ENCODE data around the gene SLC25A38. TPM values are rescaled to one million over a fixed set of nuclear protein-coding genes. Genes with fewer than 3 reads are reported as not detected.

The SLC25A38 gene
- total and polyA plus RNA-seq, 10 of the 15 experiments (the other 5 are each of a cell fraction or from before 2014, with no cell fraction given) = 15.2 to 55.2 (median 39.2) TPM

GRCh38 chr3:39362812-39363211 is 20.4 kb upstream of the SLC25A38 start:
- Histone ChIP-seq H2AFZ (ENCODE audit: control insufficient read depth, low read depth, low read length) (no peak overlapping the region), H3K27me3 (replicated peaks in 1 of 2; ENCODE audit: control insufficient read depth in 2 of 2, insufficient read depth in 2 of 2, low read length in 1 of 2) (no peaks in the 10 kb centered on the region), H3K79me2 (ENCODE audit: control insufficient read depth, insufficient read depth, low read length) (no peaks in the 10 kb centered on the region), H3K27ac (ENCODE audit: control insufficient read depth, insufficient read depth) (no peak overlapping the region), H3K4me3 (no peak overlapping the region), H3K9ac (ENCODE audit: control insufficient read depth, insufficient read depth, low read length) (no peak overlapping the region), H3K4me1 (ENCODE audit: control insufficient read depth, insufficient read depth, low read length) (peaks cover 11% of the 10 kb centered on the region), H3K36me3 (ENCODE audit: control insufficient read depth in 2 of 2, insufficient read depth in 2 of 2, low read length in 1 of 2) (no peaks in the 10 kb centered on the region), H4K20me1 (ENCODE audit: control insufficient read depth, insufficient read depth) (no peaks in the 10 kb centered on the region), H3K9me3 (replicated peaks; ENCODE audit: control insufficient read depth, insufficient read depth, low read length) (no peaks in the 10 kb centered on the region; the same call in 2 of the 3 replicates), H3K4me2 (ENCODE audit: control insufficient read depth, insufficient read depth) (no peak overlapping the region)
- WGBS (ENCODE audit: insufficient coverage, insufficient replicate concordance, low lambda C conversion rate, missing lambda C conversion rate) = 68% methylated on average over 2 of the region's 2 CpGs
- BruUV-seq (replicated peaks) = no TSS peak
- in situ Hi-C loops (cut with MboI) (no loop called here), intact Hi-C loops (cut with micrococcal nuclease; ENCODE audit: unreplicated experiment) (no loop called here)
- ChIA-PET RAD21 (ENCODE audit: unreplicated experiment) (interaction anchor here (1.2 to 2.4 kb wide), 4 partner anchors 13 to 70 kb away, joined by 3 to 10 read pairs (median 4); no protein-coding TSS in a partner anchor), CTCF (interaction anchor here (0.6 to 3.0 kb wide), 6 partner anchors 11 to 71 kb away, joined by 3 to 14 read pairs (median 4); no protein-coding TSS in a partner anchor), SMC1A (ENCODE audit: uncharacterized antibody, unreplicated experiment) (interaction anchor here (0.7 to 6.4 kb wide), 4 partner anchors 12 to 57 kb away, joined by 3 to 39 read pairs (median 4); no protein-coding TSS in a partner anchor), POLR2A (no interaction called here)
- no peak for ATAC-seq
- no peak for DNase-seq (ENCODE audit: low read depth, low spot score)
- FAIRE-seq = no peak
- TF ChIP-seq E4F1 (IDR thresholded peaks at IDR 0.05; ENCODE audit: borderline replicate concordance, partially characterized antibody) (no peak), CBX5 (IDR thresholded peaks at IDR 0.05; ENCODE audit: low read depth) (no peak), RAD21 (IDR thresholded peaks at IDR 0.05; ENCODE audit: insufficient read depth, low read depth, low read length) (no peak), ZNF687 (IDR thresholded peaks at IDR 0.05) (no peak), BCLAF1 (IDR thresholded peaks at IDR 0.05) (no peak), BACH1 (IDR thresholded peaks at IDR 0.05; ENCODE audit: borderline replicate concordance) (no peak), ATF3 (IDR thresholded peaks at IDR 0.05; ENCODE audit: borderline replicate concordance, extremely low read depth, low read depth, low read length) (no peak), STAT3 (IDR thresholded peaks at IDR 0.05; ENCODE audit: low read depth, low read length) (no peak), MTA2 (IDR thresholded peaks at IDR 0.05; ENCODE audit: low read depth) (no peak), CREM (IDR thresholded peaks at IDR 0.05; ENCODE audit: low read depth) (no peak), TBL1XR1 (IDR thresholded peaks at IDR 0.05; ENCODE audit: low read depth, low read length) (no peak)
